ENCODE data around the gene S1PR4. TPM values are rescaled to one million over a fixed set of nuclear protein-coding genes. Genes with fewer than 3 reads are reported as not detected.
A peak's percentile ranks its signal among the peaks of the same experiment; 100 is the strongest.

Gene S1PR4
- total and polyA plus RNA-seq, 8 donors, result 0.23 to 1.1 (median 0.90) TPM; not detected in 2

GRCh38 chr19:3154957-3155736, 23.4 kb upstream of the S1PR4 start:
- TF ChIP-seq CTCF (IDR thresholded peaks at IDR 0.05), result no peak
- Histone ChIP-seq H3K4me3 (no peak overlapping the region), H3K9me3 (no peaks in the 10 kb centered on the region), H3K27ac (peak overlapping the region in 1 of 4 donors; percentile 33), H3K36me3 (no peaks in the 10 kb centered on the region), H3K4me1 (no peaks in the 10 kb centered on the region), H3K27me3 (no peaks in the 10 kb centered on the region)
- no peak for FAIRE-seq
- 56 to 64% methylated on average over 21 of the region's 21 CpGs for WGBS, 2 donors
- DNase-seq, result peak in 2 of 6 donors; percentile 36 to 47
- intact Hi-C loops (cut with DNase I), result loop anchor here in 1 of 3 donors (10.0 kb wide), 1 partner anchor 270 kb away; no protein-coding TSS in a partner anchor
- ATAC-seq, result peak in 3 of 4 donors; percentile 59 to 78 (median 74)

- intact Hi-C loops (cut with DNase I), result loop anchor here in 1 of 3 donors (10.0 kb wide), 1 partner anchor 272 kb away; no protein-coding TSS in a partner anchor
- H3K27ac ChIP-seq, result no peak overlapping the region
- DNase-seq (no peak), ATAC-seq (no peak), FAIRE-seq (no peak)
- H3K36me3 ChIP-seq, result no peaks in the 10 kb centered on the region
- no peak for TF ChIP-seq CTCF (IDR thresholded peaks at IDR 0.05)
- H3K4me1 ChIP-seq, result no peaks in the 10 kb centered on the region
- no peaks in the 10 kb centered on the region for H3K27me3 ChIP-seq
- H3K4me3 ChIP-seq, result no peak overlapping the region
- H3K9me3 ChIP-seq, result no peaks in the 10 kb centered on the region
- 56 to 67% methylated on average over 23 of the region's 23 CpGs for WGBS, 2 donors
Measured at GRCh38 chr19:3157096-3157845, 21.3 kb upstream of the S1PR4 start.

- intact Hi-C loops (cut with DNase I), result loop anchor here in 1 of 3 donors (10.0 kb wide), 1 partner anchor 275 kb away; no protein-coding TSS in a partner anchor
- H3K4me3 ChIP-seq, result no peak overlapping the region
- WGBS, 2 donors, result 44 to 61% methylated on average over 8 of the region's 8 CpGs
- no peaks in the 10 kb centered on the region for H3K9me3 ChIP-seq
- FAIRE-seq (no peak), ATAC-seq (no peak), DNase-seq (no peak)
- no peak for TF ChIP-seq CTCF (IDR thresholded peaks at IDR 0.05)
- H3K27me3 ChIP-seq, result no peaks in the 10 kb centered on the region
- peaks cover 0 to 4% (median 0%) of the 10 kb centered on the region in 3 donors for H3K4me1 ChIP-seq
- no peak overlapping the region for H3K27ac ChIP-seq
- no peaks in the 10 kb centered on the region for H3K36me3 ChIP-seq
Measured at GRCh38 chr19:3159565-3159964, 19.0 kb upstream of the S1PR4 start.

GRCh38 chr19:3160219-3160618, 18.4 kb upstream of the S1PR4 start:
- Histone ChIP-seq H3K27ac (no peak overlapping the region), H3K36me3 (no peaks in the 10 kb centered on the region), H3K9me3 (no peaks in the 10 kb centered on the region), H3K27me3 (no peaks in the 10 kb centered on the region), H3K4me1 (peaks cover 0 to 4% (median 0%) of the 10 kb centered on the region in 3 donors), H3K4me3 (no peak overlapping the region)
- ATAC-seq (no peak), DNase-seq (no peak), FAIRE-seq (no peak)
- TF ChIP-seq CTCF (IDR thresholded peaks at IDR 0.05), result no peak
- intact Hi-C loops (cut with DNase I), result loop anchor here in 2 of 3 donors (10.0 kb wide), 3 partner anchors 85 to 275 kb away; no protein-coding TSS in a partner anchor
- WGBS, 2 donors, result 52 to 75% methylated on average over 3 of the region's 3 CpGs
